ENCODE results near the gene C13orf46.

- no peak for TF ChIP-seq CTCF (IDR thresholded peaks at IDR 0.05)
- TF ChIP-seq POLR2A (IDR thresholded peaks at IDR 0.05) = no peak
- no peak for TF ChIP-seq POLR2AphosphoS5 (IDR thresholded peaks at IDR 0.05)
- TF ChIP-seq EP300 (IDR thresholded peaks at IDR 0.05) = no peak
These were observed 5.2 kb downstream of the C13orf46 start for GRCh38 chr13:113968463-113969310.

Measured in gastroesophageal sphincter (tissue), 3 donors.